ENCODE data around the gene STK35.

GRCh38 chr20:2197166-2197565 is 95.5 kb downstream of the STK35 start:
- TF ChIP-seq CTCF (conservative IDR thresholded peaks at IDR 0.05; ENCODE audit: low read depth in 2 of 2) (no peak), POLR2AphosphoS5 (IDR thresholded peaks at IDR 0.05; ENCODE audit: low read depth) (no peak), ZNF331 (CRISPR knock-in tag; IDR thresholded peaks at IDR 0.05; ENCODE audit: low read depth) (no peak), EZH2 (IDR thresholded peaks at IDR 0.05; ENCODE audit: low read depth, unreplicated experiment) (no peak), CREB1 (CRISPR knock-in tag; IDR thresholded peaks at IDR 0.05; ENCODE audit: low read depth) (no peak), STAT1 (IDR thresholded peaks at IDR 0.05; ENCODE audit: unreplicated experiment) (no peak), EZH2phosphoT487 (IDR thresholded peaks at IDR 0.05; ENCODE audit: unreplicated experiment) (no peak), ETS1 (IDR thresholded peaks at IDR 0.05) (no peak), REST (IDR thresholded peaks at IDR 0.05; ENCODE audit: unreplicated experiment) (no peak), JUNB (IDR thresholded peaks at IDR 0.05; ENCODE audit: unreplicated experiment) (no peak), ZNF114 (CRISPR knock-in tag; IDR thresholded peaks at IDR 0.05) (no peak)
- TF ChIP-seq, protein P1, sequence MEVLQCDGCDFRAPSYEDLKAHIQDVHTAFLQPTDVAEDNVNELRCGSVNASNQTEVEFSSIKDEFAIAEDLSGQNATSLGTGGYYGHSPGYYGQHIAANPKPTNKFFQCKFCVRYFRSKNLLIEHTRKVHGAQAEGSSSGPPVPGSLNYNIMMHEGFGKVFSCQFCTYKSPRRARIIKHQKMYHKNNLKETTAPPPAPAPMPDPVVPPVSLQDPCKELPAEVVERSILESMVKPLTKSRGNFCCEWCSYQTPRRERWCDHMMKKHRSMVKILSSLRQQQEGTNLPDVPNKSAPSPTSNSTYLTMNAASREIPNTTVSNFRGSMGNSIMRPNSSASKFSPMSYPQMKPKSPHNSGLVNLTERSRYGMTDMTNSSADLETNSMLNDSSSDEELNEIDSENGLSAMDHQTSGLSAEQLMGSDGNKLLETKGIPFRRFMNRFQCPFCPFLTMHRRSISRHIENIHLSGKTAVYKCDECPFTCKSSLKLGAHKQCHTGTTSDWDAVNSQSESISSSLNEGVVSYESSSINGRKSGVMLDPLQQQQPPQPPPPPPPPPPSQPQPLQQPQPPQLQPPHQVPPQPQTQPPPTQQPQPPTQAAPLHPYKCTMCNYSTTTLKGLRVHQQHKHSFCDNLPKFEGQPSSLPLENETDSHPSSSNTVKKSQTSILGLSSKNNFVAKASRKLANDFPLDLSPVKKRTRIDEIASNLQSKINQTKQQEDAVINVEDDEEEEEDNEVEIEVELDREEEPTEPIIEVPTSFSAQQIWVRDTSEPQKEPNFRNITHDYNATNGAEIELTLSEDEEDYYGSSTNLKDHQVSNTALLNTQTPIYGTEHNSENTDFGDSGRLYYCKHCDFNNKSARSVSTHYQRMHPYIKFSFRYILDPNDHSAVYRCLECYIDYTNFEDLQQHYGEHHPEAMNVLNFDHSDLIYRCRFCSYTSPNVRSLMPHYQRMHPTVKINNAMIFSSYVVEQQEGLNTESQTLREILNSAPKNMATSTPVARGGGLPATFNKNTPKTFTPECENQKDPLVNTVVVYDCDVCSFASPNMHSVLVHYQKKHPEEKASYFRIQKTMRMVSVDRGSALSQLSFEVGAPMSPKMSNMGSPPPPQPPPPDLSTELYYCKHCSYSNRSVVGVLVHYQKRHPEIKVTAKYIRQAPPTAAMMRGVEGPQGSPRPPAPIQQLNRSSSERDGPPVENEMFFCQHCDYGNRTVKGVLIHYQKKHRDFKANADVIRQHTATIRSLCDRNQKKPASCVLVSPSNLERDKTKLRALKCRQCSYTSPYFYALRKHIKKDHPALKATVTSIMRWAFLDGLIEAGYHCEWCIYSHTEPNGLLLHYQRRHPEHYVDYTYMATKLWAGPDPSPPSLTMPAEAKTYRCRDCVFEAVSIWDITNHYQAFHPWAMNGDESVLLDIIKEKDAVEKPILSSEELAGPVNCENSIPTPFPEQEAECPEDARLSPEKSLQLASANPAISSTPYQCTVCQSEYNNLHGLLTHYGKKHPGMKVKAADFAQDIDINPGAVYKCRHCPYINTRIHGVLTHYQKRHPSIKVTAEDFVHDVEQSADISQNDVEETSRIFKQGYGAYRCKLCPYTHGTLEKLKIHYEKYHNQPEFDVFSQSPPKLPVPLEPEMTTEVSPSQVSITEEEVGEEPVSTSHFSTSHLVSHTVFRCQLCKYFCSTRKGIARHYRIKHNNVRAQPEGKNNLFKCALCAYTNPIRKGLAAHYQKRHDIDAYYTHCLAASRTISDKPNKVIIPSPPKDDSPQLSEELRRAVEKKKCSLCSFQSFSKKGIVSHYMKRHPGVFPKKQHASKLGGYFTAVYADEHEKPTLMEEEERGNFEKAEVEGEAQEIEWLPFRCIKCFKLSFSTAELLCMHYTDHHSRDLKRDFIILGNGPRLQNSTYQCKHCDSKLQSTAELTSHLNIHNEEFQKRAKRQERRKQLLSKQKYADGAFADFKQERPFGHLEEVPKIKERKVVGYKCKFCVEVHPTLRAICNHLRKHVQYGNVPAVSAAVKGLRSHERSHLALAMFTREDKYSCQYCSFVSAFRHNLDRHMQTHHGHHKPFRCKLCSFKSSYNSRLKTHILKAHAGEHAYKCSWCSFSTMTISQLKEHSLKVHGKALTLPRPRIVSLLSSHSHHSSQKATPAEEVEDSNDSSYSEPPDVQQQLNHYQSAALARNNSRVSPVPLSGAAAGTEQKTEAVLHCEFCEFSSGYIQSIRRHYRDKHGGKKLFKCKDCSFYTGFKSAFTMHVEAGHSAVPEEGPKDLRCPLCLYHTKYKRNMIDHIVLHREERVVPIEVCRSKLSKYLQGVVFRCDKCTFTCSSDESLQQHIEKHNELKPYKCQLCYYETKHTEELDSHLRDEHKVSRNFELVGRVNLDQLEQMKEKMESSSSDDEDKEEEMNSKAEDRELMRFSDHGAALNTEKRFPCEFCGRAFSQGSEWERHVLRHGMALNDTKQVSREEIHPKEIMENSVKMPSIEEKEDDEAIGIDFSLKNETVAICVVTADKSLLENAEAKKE (CRISPR knock-in tag; IDR thresholded peaks at IDR 0.05), result no peak
